ENCODE results near the gene FAAP100. TPM values are rescaled to one million over a fixed set of nuclear protein-coding genes. Genes with fewer than 3 reads are reported as not detected.

The FAAP100 gene
- total RNA-seq, 6 experiments from 2014 or later, result 21.9 to 27.7 (median 23.9) TPM

- Mint-ChIP-seq H3K9me3 (no peaks in the 10 kb centered on the region), H3K36me3 (ENCODE audit: low read depth) (peaks cover 48% of the 10 kb centered on the region), H3K4me1 (ENCODE audit: low read depth) (peaks cover 58% of the 10 kb centered on the region), H3K27ac (peak overlapping the region; percentile 92), H3K27me3 (ENCODE audit: insufficient read depth) (peaks cover 6% of the 10 kb centered on the region), H3K4me3 (peak overlapping the region; percentile 56; the same call in 1 of the 2 replicates)
- TF ChIP-seq CTCF (IDR thresholded peaks at IDR 0.05), result peak; percentile 73
- no peak for DNase-seq
These were observed 30.6 kb upstream of the FAAP100 start for GRCh38 chr17:81582749-81583148.

- Mint-ChIP-seq H3K27ac (peak overlapping the region; percentile 92), H3K36me3 (ENCODE audit: low read depth) (peaks cover 51% of the 10 kb centered on the region), H3K9me3 (no peaks in the 10 kb centered on the region), H3K4me3 (peak overlapping the region; percentile 56), H3K4me1 (ENCODE audit: low read depth) (peaks cover 62% of the 10 kb centered on the region), H3K27me3 (ENCODE audit: insufficient read depth) (peaks cover 6% of the 10 kb centered on the region)
- TF ChIP-seq CTCF (IDR thresholded peaks at IDR 0.05), result no peak
- DNase-seq, result peak; percentile 75
These were observed 30.2 kb upstream of the FAAP100 start for GRCh38 chr17:81582341-81582740.

- peaks cover 52% of the 10 kb centered on the region for H3K36me3 Mint-ChIP-seq (ENCODE audit: low read depth)
- TF ChIP-seq CTCF (IDR thresholded peaks at IDR 0.05), result no peak
These were observed 29.6 kb upstream of the FAAP100 start for GRCh38 chr17:81581758-81582157.

GRCh38 chr17:81580481-81580880 lies 28.3 kb upstream of the FAAP100 start:
- DNase-seq, result no peak
- no peaks in the 10 kb centered on the region for H3K9me3 Mint-ChIP-seq
- peak overlapping the region; percentile 96 for H3K27ac Mint-ChIP-seq
- peaks cover 51% of the 10 kb centered on the region for H3K36me3 Mint-ChIP-seq (ENCODE audit: low read depth)
- peaks cover 9% of the 10 kb centered on the region for H3K27me3 Mint-ChIP-seq (ENCODE audit: insufficient read depth)
- no peak for TF ChIP-seq CTCF (IDR thresholded peaks at IDR 0.05)
- peak overlapping the region; percentile 74 for H3K4me3 Mint-ChIP-seq
- peaks cover 80% of the 10 kb centered on the region for H3K4me1 Mint-ChIP-seq (ENCODE audit: low read depth)

More at GRCh38 chr17:81581758-81582157, 29.6 kb upstream of the FAAP100 start:
- Mint-ChIP-seq H3K27ac (peak overlapping the region; percentile 92), H3K9me3 (no peaks in the 10 kb centered on the region), H3K4me3 (no peak overlapping the region), H3K27me3 (ENCODE audit: insufficient read depth) (peaks cover 6% of the 10 kb centered on the region), H3K4me1 (ENCODE audit: low read depth) (peaks cover 68% of the 10 kb centered on the region)
- no peak for DNase-seq

- Mint-ChIP-seq H3K9me3 (no peaks in the 10 kb centered on the region), H3K4me3 (peak overlapping the region; percentile 74), H3K4me1 (ENCODE audit: low read depth) (peaks cover 82% of the 10 kb centered on the region), H3K36me3 (ENCODE audit: low read depth) (peaks cover 47% of the 10 kb centered on the region), H3K27ac (peak overlapping the region; percentile 96), H3K27me3 (ENCODE audit: insufficient read depth) (peaks cover 9% of the 10 kb centered on the region)
- TF ChIP-seq CTCF (IDR thresholded peaks at IDR 0.05), result no peak
- peak; percentile 85 for DNase-seq
These were observed 27.7 kb upstream of the FAAP100 start for GRCh38 chr17:81579821-81580321.

Measured in HFFc6 (cell line).